VCaP (cell line): ENCODE data around the gene PRPSAP1.
A peak's percentile ranks its signal among the peaks of the same experiment; 100 is the strongest.

ENCODE experiments used
- H3K27ac ChIP-seq: fragments of 450-650 bp; 2 replicates; pipeline ENCODE4 v1.5.1; 2017
- CTCF ChIP-seq: fragments of 450-650 bp; conservative IDR thresholded peaks from 2 replicates; pipeline ENCODE4 v1.5.1; 2017; ENCODE audit warnings: mild to moderate bottlenecking, moderate library complexity

Gene PRPSAP1

GRCh38 chr17:76271669-76272540, 81.8 kb downstream of the PRPSAP1 start:
- H3K27ac ChIP-seq = 0 out of 2 replicates have a peak overlapping the region, but pooled peaks have one; percentile 36

GRCh38 chr17:76270770-76271668, 82.7 kb downstream of the PRPSAP1 start:
- no peak for TF ChIP-seq CTCF
- H3K27ac ChIP-seq = no peak overlapping the region

More at GRCh38 chr17:76271669-76272540, 81.8 kb downstream of the PRPSAP1 start:
- TF ChIP-seq CTCF = no peak

DNA sequence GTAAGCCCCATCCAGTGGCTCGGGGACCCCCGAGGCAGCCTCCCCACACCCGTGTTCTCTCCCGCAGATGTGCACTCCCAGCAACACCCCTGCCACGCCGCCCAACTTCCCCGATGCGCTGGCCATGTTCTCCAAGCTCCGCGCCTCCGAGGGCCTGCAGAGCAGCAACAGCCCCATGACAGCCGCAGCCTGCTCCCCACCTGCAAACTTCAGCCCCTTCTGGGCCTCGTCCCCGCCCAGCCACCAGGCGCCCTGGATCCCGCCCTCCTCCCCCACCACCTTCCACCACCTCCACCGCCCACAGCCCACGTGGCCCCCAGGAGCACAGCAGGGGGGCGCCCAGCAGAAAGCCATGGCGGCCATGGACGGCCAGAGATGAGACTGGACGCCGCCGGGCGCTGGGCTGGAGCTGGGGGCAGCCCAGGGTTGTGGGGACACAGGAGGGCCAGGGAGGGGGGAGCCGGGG, 83.6 kb downstream of the PRPSAP1 start:
- TF ChIP-seq CTCF = no peak
- H3K27ac ChIP-seq = no peak overlapping the region; the same call in 1 of the 2 replicates

DNA sequence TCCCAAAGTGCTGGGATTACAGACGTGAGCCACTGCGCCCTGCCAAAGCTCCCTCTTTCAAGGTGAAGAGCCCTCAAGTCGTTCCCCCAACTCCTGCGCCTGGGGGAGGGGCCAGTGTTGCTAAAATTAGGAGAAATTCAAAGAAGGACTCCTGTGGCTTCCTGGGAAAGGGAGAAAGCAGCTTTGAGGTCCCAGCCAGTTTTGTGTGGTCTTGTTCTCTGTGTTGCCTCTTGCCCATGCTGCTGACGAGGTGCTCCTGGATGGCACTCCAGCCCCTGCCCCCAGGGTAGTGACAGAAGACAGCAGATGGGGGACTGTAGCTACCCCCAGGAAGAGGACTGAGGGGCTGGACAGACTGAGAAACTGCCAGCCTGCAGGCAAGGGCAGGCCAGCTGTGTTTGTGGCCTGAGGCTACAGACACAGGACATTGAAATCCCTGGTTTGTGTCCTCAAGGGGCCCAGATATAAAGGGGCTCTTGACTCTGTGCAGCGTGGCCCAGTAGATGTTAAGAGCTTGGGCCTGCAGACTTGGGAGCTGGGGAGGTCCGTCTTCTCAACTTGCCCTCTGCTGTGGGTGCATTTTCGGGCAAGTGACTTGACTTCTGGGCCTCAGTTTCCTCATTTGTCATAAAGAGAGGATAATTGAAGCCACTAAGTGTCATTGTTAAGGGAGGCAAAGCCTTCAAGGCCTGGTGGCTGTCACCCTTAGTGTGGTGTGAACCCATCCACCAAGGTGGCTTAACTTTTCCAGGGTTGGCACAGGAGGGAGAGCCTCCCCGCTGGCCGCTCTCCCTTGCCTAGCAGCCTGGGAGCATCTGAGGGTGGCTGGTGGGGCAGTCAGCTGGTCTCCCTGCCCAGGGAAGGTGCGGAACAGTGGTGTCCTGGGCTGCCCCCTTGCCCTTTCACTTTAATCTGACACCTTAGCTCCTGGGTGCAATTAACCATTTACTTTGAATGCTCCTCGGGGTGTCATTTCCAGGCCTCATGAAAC, 84.4 kb downstream of the PRPSAP1 start:
- TF ChIP-seq CTCF = no peak
- peak overlapping the region; percentile 19; the same call in 1 of the 2 replicates for H3K27ac ChIP-seq

DNA sequence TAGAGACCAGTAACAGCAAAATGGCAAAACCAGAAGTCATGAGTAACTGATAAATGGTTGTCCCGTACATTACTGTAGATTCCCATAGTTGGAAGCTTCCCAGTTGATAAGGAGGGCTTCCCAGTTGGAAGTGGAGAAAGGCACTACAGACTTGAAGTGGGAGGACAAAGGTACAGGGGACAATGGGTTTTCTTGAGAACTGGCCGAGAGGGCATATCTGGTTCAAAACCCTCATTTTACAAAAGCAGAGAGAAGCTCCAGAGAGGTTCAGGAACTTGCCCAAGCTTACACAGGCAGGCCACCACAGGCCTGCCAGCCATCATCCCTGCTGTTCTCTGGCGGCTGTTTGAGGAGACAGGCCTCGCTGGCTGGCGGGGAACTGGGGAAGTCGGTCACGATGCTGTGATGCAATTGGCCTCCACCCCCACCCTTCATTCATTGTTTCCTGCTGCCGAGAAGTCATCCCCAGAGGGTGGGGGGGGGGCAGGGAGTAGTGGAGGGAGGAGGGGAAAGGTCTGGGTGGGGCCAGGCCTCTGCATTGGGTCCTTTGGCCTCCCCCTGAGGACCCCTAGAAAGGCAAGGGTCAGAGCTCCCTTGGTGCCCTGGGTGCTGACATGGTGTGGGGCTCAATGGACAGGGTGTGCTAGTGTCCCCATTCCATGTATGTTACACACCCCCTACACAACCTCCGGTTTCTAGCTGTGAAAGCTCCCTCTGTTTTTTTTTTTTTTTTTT, 85.5 kb downstream of the PRPSAP1 start:
- no peak for TF ChIP-seq CTCF
- no peak overlapping the region; the same call in 1 of the 2 replicates for H3K27ac ChIP-seq

- H3K27ac ChIP-seq = peak overlapping the region; percentile 97
Measured at GRCh38 chr17:76267581-76268001, 86.1 kb downstream of the PRPSAP1 start.
